ENCODE data around the gene MLH3. TPM values are rescaled to one million over a fixed set of nuclear protein-coding genes. Genes with fewer than 3 reads are reported as not detected.
A peak's percentile ranks its signal among the peaks of the same experiment; 100 is the strongest.

MLH3 gene
- total and polyA plus RNA-seq, 2 of the 13 experiments (the other 11 are each of a cell fraction or from before 2014, with no cell fraction given) = 14.4 to 24.8 TPM

GRCh38 chr14:75063491-75064204, 12.4 kb upstream of the MLH3 start, which contains the start of gene ACYP1 (continued):
- TF ChIP-seq FOXA3 (CRISPR knock-in tag; IDR thresholded peaks at IDR 0.05) (no peak), RBFOX2 (IDR thresholded peaks at IDR 0.05; ENCODE audit: low read depth, low read length) (peak; percentile 66), ZNF143 (CRISPR knock-in tag; IDR thresholded peaks at IDR 0.05) (peak; percentile 74; the same call in 1 of the 2 replicates), ZNF761 (CRISPR knock-in tag; conservative IDR thresholded peaks at IDR 0.05) (no peak), ESRRA (CRISPR knock-in tag; IDR thresholded peaks at IDR 0.05; ENCODE audit: low read depth) (no peak), HNRNPH1 (optimal IDR thresholded peaks at IDR 0.05; ENCODE audit: low read depth, low read length) (no peak), ATF3 (CRISPR knock-in tag; IDR thresholded peaks at IDR 0.05) (no peak), CCDC6 (CRISPR knock-in tag; IDR thresholded peaks at IDR 0.05) (no peak), ZNF563 (CRISPR knock-in tag; IDR thresholded peaks at IDR 0.05) (no peak), FOXK1 (CRISPR knock-in tag; IDR thresholded peaks at IDR 0.05; ENCODE audit: borderline replicate concordance, low read depth) (peak; percentile 58; the same call in 1 of the 2 replicates), ATF7-NPFF (CRISPR knock-in tag; IDR thresholded peaks at IDR 0.05; ENCODE audit: low read depth) (0 out of 2 replicates have a peak, but pooled peaks have one; percentile 28), RBAK (CRISPR knock-in tag; IDR thresholded peaks at IDR 0.05) (no peak), KLF11 (CRISPR knock-in tag; IDR thresholded peaks at IDR 0.05) (no peak), GMEB1 (CRISPR knock-in tag; IDR thresholded peaks at IDR 0.05; ENCODE audit: borderline replicate concordance) (peak; percentile 69; the same call in 1 of the 2 replicates), JARID2 (CRISPR knock-in tag; IDR thresholded peaks at IDR 0.05; ENCODE audit: insufficient replicate concordance) (no peak), HNRNPLL (IDR thresholded peaks at IDR 0.05; ENCODE audit: low read depth, low read length, poor library complexity, severe bottlenecking) (peak; percentile 85), TEF (CRISPR knock-in tag; IDR thresholded peaks at IDR 0.05) (no peak), CREB3 (CRISPR knock-in tag; IDR thresholded peaks at IDR 0.05) (no peak), SAP130 (CRISPR knock-in tag; IDR thresholded peaks at IDR 0.05; ENCODE audit: low read depth) (peak; percentile 82), YEATS2 (CRISPR knock-in tag; IDR thresholded peaks at IDR 0.05; ENCODE audit: borderline replicate concordance) (peak; percentile 61; the same call in 1 of the 2 replicates), KDM5A (IDR thresholded peaks at IDR 0.05; ENCODE audit: borderline replicate concordance, low read length) (peak; percentile 69; the same call in 1 of the 2 replicates), IKZF1 (IDR thresholded peaks at IDR 0.05) (no peak), PBX3 (CRISPR knock-in tag; IDR thresholded peaks at IDR 0.05; ENCODE audit: borderline replicate concordance) (peak; percentile 73; the same call in 1 of the 2 replicates), ZNF75D (CRISPR knock-in tag; IDR thresholded peaks at IDR 0.05; ENCODE audit: borderline replicate concordance) (no peak), CERS6 (CRISPR knock-in tag; IDR thresholded peaks at IDR 0.05) (no peak)

Data from HepG2 (cell line).